ENCODE results near the gene ERAP2. TPM values are rescaled to one million over a fixed set of nuclear protein-coding genes. Genes with fewer than 3 reads are reported as not detected.

Gene ERAP2
- total and polyA plus RNA-seq, 10 of the 15 experiments (the other 5 are each of a cell fraction or from before 2014, with no cell fraction given) = 4.0 to 28.7 (median 11.7) TPM

- Histone ChIP-seq H3K4me3 (no peak overlapping the region), H3K9ac (ENCODE audit: control insufficient read depth, insufficient read depth, low read length) (no peak overlapping the region), H3K79me2 (ENCODE audit: control insufficient read depth, insufficient read depth, low read length) (peaks cover 8% of the 10 kb centered on the region), H3K9me3 (replicated peaks; ENCODE audit: control insufficient read depth, insufficient read depth, low read length) (no peaks in the 10 kb centered on the region), H3K36me3 (ENCODE audit: control insufficient read depth in 2 of 2, insufficient read depth in 2 of 2, low read length in 1 of 2) (no peaks in the 10 kb centered on the region; a peak in 1 of 4 replicates), H4K20me1 (ENCODE audit: control insufficient read depth, insufficient read depth) (no peaks in the 10 kb centered on the region), H3K4me1 (ENCODE audit: control insufficient read depth, insufficient read depth, low read length) (peaks cover 52% of the 10 kb centered on the region), H2AFZ (ENCODE audit: control insufficient read depth, low read depth, low read length) (peak overlapping the region; percentile 0; the same call in 1 of the 2 replicates), H3K27ac (ENCODE audit: control insufficient read depth, insufficient read depth) (peak overlapping the region; percentile 53; the same call in 1 of the 2 replicates), H3K27me3 (replicated peaks in 1 of 2; ENCODE audit: control insufficient read depth in 2 of 2, insufficient read depth in 2 of 2, low read length in 1 of 2) (no peaks in the 10 kb centered on the region), H3K4me2 (ENCODE audit: control insufficient read depth, insufficient read depth) (peak overlapping the region; percentile 30; the same call in 1 of the 2 replicates)
- in situ Hi-C loops (cut with MboI) (no loop called here), intact Hi-C loops (cut with micrococcal nuclease; ENCODE audit: unreplicated experiment) (no loop called here)
- ChIA-PET POLR2A (interaction anchor here (0.6 to 1.2 kb wide), 9 partner anchors 8 to 69 kb away, joined by 3 to 5 read pairs (median 3); no protein-coding TSS in a partner anchor), SMC1A (ENCODE audit: uncharacterized antibody, unreplicated experiment) (interaction anchor here (0.8 to 4.8 kb wide), 13 partner anchors 8 to 1115 kb away, joined by 3 to 47 read pairs (median 5); partner anchors contain the start of gene ERAP2), RAD21 (ENCODE audit: unreplicated experiment) (interaction anchor here (1.3 to 3.6 kb wide), 6 partner anchors 8 to 54 kb away, joined by 5 to 18 read pairs (median 8); no protein-coding TSS in a partner anchor), CTCF (interaction anchor here (0.8 to 4.0 kb wide), 4 partner anchors 37 to 172 kb away, joined by 3 to 21 read pairs (median 6); no protein-coding TSS in a partner anchor)
- ATAC-seq (no peak), FAIRE-seq (no peak), DNase-seq (ENCODE audit: low read depth, low spot score) (no peak)
- no TSS peak for BruUV-seq (replicated peaks)
- WGBS (ENCODE audit: insufficient coverage, insufficient replicate concordance, low lambda C conversion rate, missing lambda C conversion rate) = 98% methylated on average over 3 of the region's 3 CpGs
- TF ChIP-seq BHLHE40 (IDR thresholded peaks at IDR 0.05; ENCODE audit: borderline replicate concordance in 1 of 2, low read depth in 2 of 2, low read length in 1 of 2) (no peak), SRF (IDR thresholded peaks at IDR 0.05; ENCODE audit: low read depth in 2 of 2, low read length in 2 of 2) (0 out of 4 replicates have a peak, but pooled peaks of 1 of the 2 experiments have one; percentile 19), CREM (IDR thresholded peaks at IDR 0.05; ENCODE audit: low read depth) (no peak), PKNOX1 (IDR thresholded peaks at IDR 0.05) (peak; percentile 69)
These were observed 47.7 kb downstream of the ERAP2 start for GRCh38 chr5:96924016-96924443.

- H3K79me2 ChIP-seq (ENCODE audit: control insufficient read depth, insufficient read depth, low read length) = peaks cover 11% of the 10 kb centered on the region
- H3K9me3 ChIP-seq (replicated peaks; ENCODE audit: control insufficient read depth, insufficient read depth, low read length) = no peaks in the 10 kb centered on the region
- H3K4me3 ChIP-seq = no peak overlapping the region
- no peaks in the 10 kb centered on the region for H4K20me1 ChIP-seq (ENCODE audit: control insufficient read depth, insufficient read depth)
- no peak for ATAC-seq
- DNase-seq (ENCODE audit: low read depth, low spot score) = no peak
- H3K36me3 ChIP-seq (ENCODE audit: control insufficient read depth in 2 of 2, insufficient read depth in 2 of 2, low read length in 1 of 2) = no peaks in the 10 kb centered on the region; a peak in 1 of 4 replicates
- peaks cover 45% of the 10 kb centered on the region for H3K4me1 ChIP-seq (ENCODE audit: control insufficient read depth, insufficient read depth, low read length)
- no peaks in the 10 kb centered on the region for H3K27me3 ChIP-seq (replicated peaks in 1 of 2; ENCODE audit: control insufficient read depth in 2 of 2, insufficient read depth in 2 of 2, low read length in 1 of 2)
- H2AFZ ChIP-seq (ENCODE audit: control insufficient read depth, low read depth, low read length) = no peak overlapping the region
- BruUV-seq (replicated peaks) = no TSS peak
- ChIA-PET CTCF (interaction anchor here (6.3 kb wide), 1 partner anchor 56 kb away, joined by 35 read pairs; no protein-coding TSS in a partner anchor), RAD21 (ENCODE audit: unreplicated experiment) (no interaction called here), POLR2A (interaction anchor here (0.6 to 1.0 kb wide), 2 partner anchors 42 to 50 kb away, joined by 3 read pairs; partner anchors contain the start of gene ERAP2), SMC1A (ENCODE audit: uncharacterized antibody, unreplicated experiment) (interaction anchor here (1.3 to 1.9 kb wide), 2 partner anchors 9 to 57 kb away, joined by 4 to 5 read pairs; no protein-coding TSS in a partner anchor)
- no peak overlapping the region for H3K9ac ChIP-seq (ENCODE audit: control insufficient read depth, insufficient read depth, low read length)
- in situ Hi-C loops (cut with MboI) = no loop called here
- intact Hi-C loops (cut with micrococcal nuclease; ENCODE audit: unreplicated experiment) = no loop called here
- FAIRE-seq = no peak
- 42% methylated on average over 1 of the region's 1 CpG for WGBS (ENCODE audit: insufficient coverage, insufficient replicate concordance, low lambda C conversion rate, missing lambda C conversion rate)
- peak overlapping the region; percentile 22; the same call in 1 of the 2 replicates for H3K4me2 ChIP-seq (ENCODE audit: control insufficient read depth, insufficient read depth)
- H3K27ac ChIP-seq (ENCODE audit: control insufficient read depth, insufficient read depth) = peak overlapping the region; percentile 28; the same call in 1 of the 2 replicates
- no peak for TF ChIP-seq CHD1 (IDR thresholded peaks at IDR 0.05; ENCODE audit: low read depth, low read length)
- no peak for TF ChIP-seq TARDBP (IDR thresholded peaks at IDR 0.05; ENCODE audit: borderline replicate concordance)
- no peak for TF ChIP-seq IKZF2 (IDR thresholded peaks at IDR 0.05)
- TF ChIP-seq MEF2A (IDR thresholded peaks at IDR 0.05; ENCODE audit: insufficient read depth, low read depth, low read length) = no peak
- TF ChIP-seq CUX1 (IDR thresholded peaks at IDR 0.05; ENCODE audit: insufficient replicate concordance, low read depth, low read length) = no peak
- TF ChIP-seq BCL11A (IDR thresholded peaks at IDR 0.05; ENCODE audit: low read depth, low read length) = no peak
These were observed 50.0 kb downstream of the ERAP2 start for GRCh38 chr5:96926276-96926675.

All from GM12878 (cell line).